ENCODE data around the gene VSTM5. TPM values are rescaled to one million over a fixed set of nuclear protein-coding genes. Genes with fewer than 3 reads are reported as not detected.

VSTM5 gene
- total and polyA plus RNA-seq, 2 of the 8 experiments (the other 6 are each of a cell fraction or from before 2014, with no cell fraction given) = 0.22 to 0.70 TPM

DNA sequence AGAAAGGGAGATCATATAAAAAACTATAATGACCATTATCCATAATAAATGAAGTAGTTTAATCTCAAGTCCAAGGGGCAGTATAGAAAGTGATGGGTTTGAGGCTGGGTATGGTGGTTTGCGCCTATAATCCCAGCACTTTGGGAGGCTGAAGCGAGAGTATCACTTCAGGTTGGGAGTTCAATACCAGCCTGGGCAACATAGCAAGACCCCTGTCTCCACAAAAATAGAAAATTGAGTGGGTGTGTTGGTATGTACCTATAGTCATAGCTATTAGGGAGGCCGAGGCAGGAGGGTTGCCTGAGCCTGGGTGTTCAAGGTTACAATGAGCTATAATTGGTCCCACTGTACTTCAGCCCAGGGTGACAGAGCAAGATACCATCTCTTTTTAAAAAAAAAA, 42.4 kb downstream of the VSTM5 start:
- no peak overlapping the region for H2BK5ac ChIP-seq (ENCODE audit: low read depth, low read length)
- no peak overlapping the region for H3K4ac ChIP-seq (replicated peaks; ENCODE audit: insufficient read length, low read depth, low read length)
- no peak overlapping the region for H2AK5ac ChIP-seq (ENCODE audit: low read depth, low read length)
- no peaks in the 10 kb centered on the region; the same call in 1 of the 2 replicates for H3K79me1 ChIP-seq (ENCODE audit: low read depth, low read length)
- 91% methylated on average over 3 of the region's 3 CpGs; no CpG with 5 or more reads in 1 of the 2 experiments for WGBS, 2 experiments (ENCODE audit: extremely low coverage in 1 of 2, insufficient coverage in 1 of 2, insufficient read length in 1 of 2, insufficient replicate concordance in 2 of 2, low coverage in 1 of 2, low lambda C conversion rate in 2 of 2, missing lambda C conversion rate in 1 of 2)
- H2BK20ac ChIP-seq (ENCODE audit: low read length) = no peak overlapping the region
- no peak overlapping the region for H3K18ac ChIP-seq (ENCODE audit: extremely low read depth, low read length)
- FAIRE-seq = no peak
- H2AFZ ChIP-seq (ENCODE audit: low read length) = no peak overlapping the region
- no peak for DNase-seq (ENCODE audit: low read depth in 1 of 2, low spot score in 2 of 2)
- POLR2A ChIA-PET (ENCODE audit: partially characterized antibody) = interaction anchor here (1.3 kb wide), 1 partner anchor 9 kb away, joined by 3 read pairs; no protein-coding TSS in a partner anchor
- H3K27ac ChIP-seq (ENCODE audit: low read depth, low read length) = no peak overlapping the region
- no peak overlapping the region for H4K5ac ChIP-seq (ENCODE audit: insufficient read length, low read depth, low read length)
- CTCF ChIA-PET (ENCODE audit: partially characterized antibody) = interaction anchor here (0.6 to 0.8 kb wide), 2 partner anchors 32 to 231 kb away, joined by 3 read pairs; no protein-coding TSS in a partner anchor
- no peak overlapping the region for H3K14ac ChIP-seq (ENCODE audit: insufficient read length)
- H3K23me2 ChIP-seq (ENCODE audit: low read depth, low read length) = no peaks in the 10 kb centered on the region
- H3K4me1 ChIP-seq (replicated peaks in 1 of 4; ENCODE audit: control insufficient read depth in 3 of 4, insufficient read depth in 4 of 4, low read length in 3 of 4) = no peaks in the 10 kb centered on the region
- no peaks in the 10 kb centered on the region for H3K27me3 ChIP-seq (replicated peaks in 1 of 4; ENCODE audit: control insufficient read depth in 3 of 4, extremely low read depth in 1 of 4, insufficient read depth in 3 of 4, low read length in 3 of 4)
- no peak overlapping the region for H2BK12ac ChIP-seq (ENCODE audit: low read depth, low read length)
- TF ChIP-seq HDAC6 (IDR thresholded peaks at IDR 0.05; ENCODE audit: low read depth, low read length) (no peak), CTCF (IDR thresholded peaks at IDR 0.05; ENCODE audit: control extremely low read depth in 1 of 3, insufficient read depth in 1 of 3, low read depth in 1 of 3, low read length in 3 of 3) (no peak), TCF12 (IDR thresholded peaks at IDR 0.05; ENCODE audit: low read depth, low read length) (no peak)
- no peak overlapping the region for H4K8ac ChIP-seq (ENCODE audit: extremely low read depth, insufficient read depth, low read length)
- H3K9me3 ChIP-seq (ENCODE audit: insufficient read depth in 2 of 2, low read depth in 1 of 2, low read length in 1 of 2) = no peaks in the 10 kb centered on the region
- peaks cover 31 to 93% (median 57%) of the 10 kb centered on the region in 4 experiments for H3K36me3 ChIP-seq (ENCODE audit: control insufficient read depth in 2 of 4, insufficient read depth in 4 of 4, low read length in 3 of 4)
- H3K79me2 ChIP-seq (ENCODE audit: control insufficient read depth in 1 of 2, insufficient read depth in 2 of 2, low read length in 2 of 2) = no peaks in the 10 kb centered on the region
- no peak overlapping the region for H3K23ac ChIP-seq (ENCODE audit: insufficient read length)
- H2BK15ac ChIP-seq (ENCODE audit: low read length) = no peak overlapping the region
- H4K91ac ChIP-seq (replicated peaks; ENCODE audit: insufficient read length, low read length) = no peak overlapping the region
- H3K4me2 ChIP-seq (ENCODE audit: insufficient read depth in 1 of 2, low read depth in 2 of 2, low read length in 2 of 2) = no peak overlapping the region
- no peak overlapping the region for H3K56ac ChIP-seq (replicated peaks; ENCODE audit: insufficient read length, low read depth, low read length)
- H4K20me1 ChIP-seq (replicated peaks in 1 of 2; ENCODE audit: control insufficient read depth in 1 of 2, insufficient read depth in 2 of 2, low read length in 2 of 2) = peaks cover 0 to 5% of the 10 kb centered on the region in 2 experiments
- H3K4me3 ChIP-seq (ENCODE audit: extremely low read depth in 1 of 4, insufficient read depth in 2 of 4, low read depth in 3 of 4, low read length in 4 of 4) = no peak overlapping the region
- no peak overlapping the region for H3K9ac ChIP-seq (replicated peaks in 1 of 4; ENCODE audit: extremely low read depth in 1 of 4, low read depth in 3 of 4, low read length in 3 of 4)
- no peak overlapping the region for H2BK120ac ChIP-seq (replicated peaks; ENCODE audit: low read depth, low read length)
